NCI-H1105 treated with DMSO at 0.1 percent for 48 hours (cell line): ENCODE results near the gene COL1A1.

ENCODE experiments used
- DNase-seq: peaks from one replicate; lab custom pipeline; 2025; lab: John Stamatoyannopoulos, UW

The COL1A1 gene

DNA sequence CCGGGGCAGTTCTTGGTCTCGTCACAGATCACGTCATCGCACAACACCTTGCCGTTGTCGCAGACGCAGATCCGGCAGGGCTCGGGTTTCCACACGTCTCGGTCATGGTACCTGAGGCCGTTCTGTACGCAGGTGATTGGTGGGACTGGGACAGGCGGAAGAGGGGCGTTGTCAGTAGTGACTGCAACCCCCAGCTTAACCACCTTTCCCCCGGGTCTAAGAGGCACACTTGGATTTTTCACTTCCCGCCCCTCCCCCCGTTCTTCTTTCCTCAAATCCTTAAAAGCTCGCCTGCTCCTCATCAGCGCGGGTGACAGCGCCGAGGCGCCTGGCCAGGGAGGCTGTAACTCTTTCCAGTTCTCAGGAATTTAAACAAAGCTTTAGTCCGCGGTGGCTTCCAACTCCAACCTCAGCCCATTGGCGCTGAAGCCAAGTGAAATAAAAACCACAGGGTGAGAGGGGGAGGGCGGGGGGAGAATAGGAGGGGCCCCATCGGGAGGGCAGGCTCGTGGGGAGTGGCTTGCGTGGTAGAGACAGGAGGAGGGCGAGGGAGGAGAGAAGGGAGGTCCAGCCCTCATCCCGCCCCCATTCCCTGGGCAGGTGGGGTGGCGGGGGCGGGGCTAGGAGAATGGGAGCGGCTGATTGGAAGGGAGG lies 1.5 kb downstream of the COL1A1 start:
- DNase-seq = peak; percentile 73

DNA sequence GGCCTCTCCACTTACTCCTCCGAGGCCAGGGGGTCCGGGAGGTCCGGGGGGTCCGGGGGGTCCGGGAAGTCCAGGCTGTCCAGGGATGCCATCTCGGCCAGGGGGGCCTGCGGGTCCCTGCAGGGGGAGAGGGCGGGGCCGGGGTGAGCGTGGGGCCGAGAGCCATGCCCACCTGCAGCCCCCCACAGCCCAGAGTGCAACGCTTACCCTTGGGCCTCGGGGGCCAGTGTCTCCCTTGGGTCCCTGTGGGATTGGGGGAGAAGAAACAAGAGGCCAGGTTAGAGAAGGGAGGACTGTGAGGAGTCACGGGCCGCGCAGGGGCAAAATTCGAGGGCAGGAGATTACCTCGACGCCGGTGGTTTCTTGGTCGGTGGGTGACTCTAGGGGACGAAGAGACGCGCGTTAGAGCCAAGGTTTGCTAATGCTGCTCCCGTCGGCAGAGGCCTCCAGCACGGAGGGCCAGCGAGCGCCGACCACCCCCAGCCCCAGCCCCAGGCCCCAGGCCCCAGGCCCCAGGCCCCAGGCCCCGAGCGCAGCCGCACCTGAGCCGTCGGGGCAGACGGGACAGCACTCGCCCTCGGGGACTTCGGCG lies 2.1 kb downstream of the COL1A1 start:
- DNase-seq = no peak

DNA sequence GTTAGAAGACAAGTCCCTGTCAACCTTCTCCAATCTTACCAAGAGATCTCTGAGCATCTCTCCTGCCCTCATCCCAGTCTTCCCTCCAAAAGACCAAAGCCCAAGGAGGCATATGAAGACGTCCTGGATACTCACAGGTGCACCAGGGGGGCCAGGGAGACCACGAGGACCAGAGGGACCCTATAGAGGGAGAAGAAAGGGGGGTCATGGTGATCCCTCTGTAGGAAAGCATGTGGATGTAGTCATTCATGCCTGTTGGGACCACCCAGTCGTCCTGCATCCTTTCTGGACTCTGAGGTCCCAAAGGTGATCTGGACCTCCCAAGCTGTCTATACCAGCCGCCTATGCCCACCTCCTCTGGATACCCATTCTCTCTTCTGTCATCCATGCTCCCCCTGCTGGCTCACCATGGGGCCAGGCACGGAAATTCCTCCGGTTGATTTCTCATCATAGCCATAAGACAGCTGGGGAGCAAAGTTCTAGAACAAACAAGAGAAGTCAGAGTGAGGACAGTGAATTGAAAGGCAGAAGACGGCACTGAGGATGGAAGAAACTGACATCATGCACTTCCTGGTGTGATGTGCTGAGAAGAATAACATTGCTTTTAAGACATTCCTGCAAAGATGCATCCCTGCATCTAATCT lies 3.3 kb downstream of the COL1A1 start:
- peak; percentile 8 for DNase-seq

DNA sequence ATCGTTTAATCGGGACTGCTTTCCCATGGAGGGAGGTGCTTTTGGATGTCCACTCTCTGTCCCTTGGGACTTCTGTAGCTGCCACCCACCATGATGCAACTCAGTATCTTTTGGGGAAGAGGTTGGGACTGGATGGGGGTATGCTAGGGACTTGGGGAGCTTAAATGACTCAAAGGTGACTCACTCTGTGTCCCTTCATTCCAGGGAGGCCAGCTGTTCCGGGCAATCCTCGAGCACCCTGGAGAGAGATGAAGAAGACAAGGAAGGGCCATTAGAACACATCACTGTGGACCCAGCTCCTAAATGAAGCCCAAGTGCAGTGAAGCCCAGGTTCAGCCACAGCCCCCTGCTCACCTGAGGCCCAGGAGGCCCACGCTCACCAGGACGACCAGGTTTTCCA lies 4.6 kb downstream of the COL1A1 start:
- no peak for DNase-seq

DNA sequence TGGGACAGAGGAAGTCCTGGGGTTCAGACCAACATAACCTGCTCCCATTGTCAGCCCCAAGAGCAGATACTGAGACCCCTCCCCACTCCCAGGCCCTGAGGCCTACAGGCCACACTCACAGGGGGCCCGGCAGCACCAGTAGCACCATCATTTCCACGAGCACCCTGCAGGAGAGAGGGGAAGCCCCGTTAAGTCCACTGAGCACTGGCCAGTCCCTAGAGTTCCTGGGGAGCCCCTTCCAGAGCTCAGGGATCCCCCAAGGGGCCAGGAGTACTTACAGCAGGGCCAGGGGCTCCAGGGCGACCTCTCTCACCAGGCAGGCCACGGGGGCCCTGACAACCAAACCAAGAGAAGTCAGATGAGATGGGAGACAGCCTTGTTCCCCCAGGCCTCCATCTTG lies 5.4 kb downstream of the COL1A1 start:
- DNase-seq = no peak

DNA sequence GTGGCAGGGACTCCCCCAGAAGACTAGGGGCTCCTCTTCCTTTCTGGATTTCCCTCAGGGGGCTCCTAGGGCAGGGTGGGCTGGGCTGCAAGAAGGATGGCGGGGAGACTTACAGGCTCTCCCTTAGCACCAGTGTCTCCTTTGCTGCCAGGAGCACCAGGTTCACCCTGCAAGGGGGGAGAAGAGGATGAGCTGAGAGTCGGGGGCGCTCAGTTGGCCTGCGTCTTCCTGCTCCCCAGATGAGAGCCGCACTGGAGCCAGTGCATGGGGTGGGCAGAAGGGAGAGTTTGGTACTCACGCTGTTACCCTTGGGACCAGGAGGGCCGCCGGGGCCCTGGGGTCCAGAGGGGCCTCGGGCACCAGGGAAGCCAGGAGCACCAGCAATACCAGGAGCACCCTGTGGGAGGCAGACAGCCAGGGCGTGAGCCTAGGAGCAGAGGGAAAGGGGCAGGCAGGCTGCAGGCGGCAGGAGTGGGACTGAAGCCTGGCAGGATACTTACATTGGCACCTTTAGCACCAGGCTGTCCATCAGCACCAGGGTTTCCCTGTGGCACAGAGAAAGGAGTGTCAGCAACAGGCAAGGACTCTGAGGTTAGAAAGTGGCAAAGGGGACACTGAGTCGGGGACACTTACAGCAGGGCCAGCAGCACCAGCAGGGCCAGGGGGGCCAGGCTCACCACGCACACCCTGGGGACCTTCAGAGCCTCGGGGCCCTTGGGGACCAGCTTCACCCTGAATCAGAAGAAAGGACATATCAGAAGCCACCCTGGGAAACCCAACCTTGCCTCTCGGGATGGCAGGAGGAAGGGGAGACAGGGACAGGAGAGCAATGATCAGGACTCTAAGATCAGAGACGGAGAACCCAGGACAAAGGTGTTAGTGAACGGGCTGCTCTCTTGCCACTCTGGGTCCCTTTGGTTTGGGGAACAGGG lies 6.2 kb downstream of the COL1A1 start:
- DNase-seq = no peak

DNA sequence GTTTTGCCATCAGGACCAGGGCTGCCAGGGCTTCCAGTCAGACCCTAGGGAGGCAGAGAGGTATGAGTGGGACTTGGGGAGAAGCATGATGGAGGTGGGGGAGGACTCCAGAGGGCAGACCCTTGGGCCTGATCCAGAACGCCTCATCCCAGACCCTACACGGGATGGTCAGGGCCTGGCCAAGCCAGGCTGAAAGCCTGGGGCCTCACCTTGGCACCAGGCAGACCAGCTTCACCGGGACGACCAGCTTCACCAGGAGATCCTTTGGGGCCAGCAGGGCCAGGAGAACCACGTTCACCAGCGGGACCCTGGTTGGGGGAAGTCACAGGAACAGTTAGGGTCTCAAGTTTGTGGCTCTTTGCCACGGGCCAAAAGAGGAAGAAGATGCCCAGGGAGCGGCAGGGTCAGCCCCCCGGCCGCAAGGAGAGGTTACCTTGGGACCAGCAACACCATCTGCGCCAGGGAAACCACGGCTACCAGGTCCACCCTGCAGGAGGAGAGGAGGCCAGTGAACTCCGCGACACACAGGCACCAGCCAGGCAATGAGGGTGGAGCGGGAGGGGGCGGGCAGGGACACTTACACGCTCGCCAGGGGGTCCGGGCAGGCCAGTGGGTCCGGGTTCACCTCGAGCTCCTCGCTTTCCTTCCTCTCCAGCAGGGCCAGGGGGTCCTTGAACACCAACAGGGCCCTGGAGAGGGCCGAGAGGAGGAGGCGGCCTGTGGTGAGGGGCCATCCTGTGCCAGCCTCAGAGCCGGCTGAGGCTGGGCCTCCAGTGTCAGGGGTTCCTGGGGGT lies 7.1 kb downstream of the COL1A1 start:
- no peak for DNase-seq

DNA sequence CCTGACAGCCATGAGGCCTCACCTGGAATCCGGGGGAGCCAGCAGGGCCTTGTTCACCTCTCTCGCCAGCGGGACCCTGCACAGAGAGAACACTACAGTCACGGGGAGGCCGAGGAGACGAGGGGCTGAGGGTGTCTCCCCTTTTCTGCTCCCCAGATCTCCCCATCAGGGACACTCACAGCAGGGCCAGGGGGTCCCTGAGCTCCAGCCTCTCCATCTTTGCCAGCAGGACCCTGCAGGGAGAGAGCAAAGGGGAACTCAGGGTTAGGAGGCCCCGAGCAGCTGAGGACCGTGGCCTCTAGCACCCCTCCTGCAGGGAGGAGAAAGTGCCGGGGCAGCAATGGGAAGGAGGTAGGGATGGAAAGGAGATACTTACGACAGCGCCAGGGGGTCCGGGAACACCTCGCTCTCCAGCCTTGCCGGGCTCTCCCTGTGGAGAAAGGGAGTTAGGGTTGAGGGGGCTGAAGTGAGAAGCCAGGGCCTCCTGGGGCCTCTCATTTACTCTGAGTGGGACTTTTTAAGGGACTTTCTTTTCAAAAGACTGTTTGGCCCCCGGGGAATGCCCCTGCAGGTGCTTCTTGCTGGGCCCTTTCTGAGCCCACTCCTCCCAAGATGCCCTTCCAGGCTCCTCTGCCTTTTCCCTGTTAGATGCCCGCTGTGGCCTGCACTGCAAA lies 8.7 kb downstream of the COL1A1 start:
- no peak for DNase-seq

DNA sequence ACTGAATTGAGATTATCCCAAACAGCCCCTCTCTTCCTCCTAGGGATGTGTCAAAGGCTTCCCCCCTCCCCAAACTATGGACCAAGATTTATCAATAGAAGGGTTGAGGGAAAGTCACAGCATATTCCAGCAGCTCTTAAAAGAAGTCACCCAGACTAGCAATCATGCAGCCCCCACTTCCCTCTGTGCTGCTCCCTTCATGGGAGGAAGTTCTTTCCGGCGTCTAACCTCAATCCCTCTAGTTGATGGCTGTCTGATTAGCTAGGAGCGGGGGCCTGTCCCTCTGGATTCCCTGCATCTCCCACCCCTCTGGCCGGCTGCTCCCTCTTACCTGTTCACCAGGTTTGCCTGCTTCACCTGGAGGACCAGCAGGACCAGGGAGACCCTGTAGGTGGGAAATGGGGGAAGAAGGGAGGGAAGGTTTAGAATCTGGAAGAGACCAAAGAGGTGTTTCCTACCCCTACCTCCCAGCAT lies 9.2 kb downstream of the COL1A1 start:
- no peak for DNase-seq

DNA sequence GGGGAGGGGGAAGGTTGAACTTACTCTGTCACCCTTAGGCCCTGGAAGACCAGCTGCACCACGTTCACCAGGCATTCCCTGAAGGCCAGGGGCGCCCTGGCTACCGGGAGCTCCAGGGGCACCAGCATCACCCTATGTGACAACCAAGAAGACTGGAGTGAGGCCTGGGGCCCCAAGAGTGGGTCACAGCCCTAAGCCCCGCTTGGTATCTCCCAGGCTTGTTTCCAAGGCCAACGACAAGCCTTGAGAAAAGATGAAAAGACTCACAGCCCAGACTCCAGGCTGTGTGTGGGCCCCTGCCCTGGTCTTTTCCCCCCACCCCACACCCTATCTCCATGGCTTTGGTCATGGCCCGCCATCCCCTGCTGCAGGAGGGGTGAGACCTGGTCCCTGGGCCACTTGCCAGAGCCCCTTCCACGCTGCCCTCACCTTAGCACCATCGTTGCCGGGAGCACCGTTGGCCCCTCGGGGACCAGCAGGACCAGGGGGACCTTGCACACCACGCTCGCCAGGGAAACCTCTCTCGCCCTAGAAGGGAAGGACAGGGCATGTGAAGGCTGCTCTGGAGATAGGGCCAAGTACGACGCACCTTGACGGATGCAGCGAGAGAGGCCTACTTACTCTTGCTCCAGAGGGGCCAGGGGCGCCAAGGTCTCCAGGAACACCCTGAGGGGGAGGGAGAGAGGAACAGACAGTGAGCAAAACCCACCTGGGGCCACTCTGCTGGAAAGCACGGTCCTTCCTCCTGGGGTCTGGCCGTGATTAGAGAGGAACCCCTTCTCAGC lies 9.9 kb downstream of the COL1A1 start:
- no peak for DNase-seq

DNA sequence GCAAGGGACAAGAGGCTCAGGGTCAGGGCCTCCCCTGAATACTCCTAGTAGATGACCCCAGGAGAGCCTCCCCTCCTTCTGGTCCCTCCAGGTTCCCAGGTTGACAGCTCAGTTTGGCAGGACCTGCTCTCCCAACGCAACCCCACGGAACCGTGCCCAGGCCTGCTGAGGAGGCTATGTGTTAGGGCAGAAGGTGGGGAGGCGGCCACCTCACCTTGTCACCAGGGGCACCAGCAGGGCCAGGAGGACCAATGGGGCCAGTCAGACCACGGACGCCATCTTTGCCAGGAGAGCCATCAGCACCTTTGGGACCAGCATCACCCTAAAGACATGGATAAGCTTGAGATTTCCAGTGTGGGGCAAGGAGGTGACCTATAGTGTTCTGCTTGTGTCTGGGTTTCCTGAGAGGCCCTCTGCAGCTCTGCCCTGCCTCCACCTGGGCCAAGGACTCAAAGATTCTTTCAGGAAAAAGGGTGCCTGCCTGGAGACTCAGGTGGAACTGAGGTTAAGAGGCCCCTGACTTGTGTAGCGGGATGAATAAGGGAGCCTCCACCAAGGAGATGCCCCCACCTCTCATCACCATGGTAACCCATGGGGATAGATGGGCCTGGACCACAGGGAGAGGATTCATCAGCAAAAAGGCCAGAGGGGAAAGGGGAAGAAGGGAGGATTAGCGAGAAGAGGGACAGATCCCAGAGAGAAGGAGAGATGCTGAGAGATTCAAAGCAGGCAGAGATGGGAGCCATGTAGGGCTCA lies 10.7 kb downstream of the COL1A1 start:
- DNase-seq = no peak

DNA sequence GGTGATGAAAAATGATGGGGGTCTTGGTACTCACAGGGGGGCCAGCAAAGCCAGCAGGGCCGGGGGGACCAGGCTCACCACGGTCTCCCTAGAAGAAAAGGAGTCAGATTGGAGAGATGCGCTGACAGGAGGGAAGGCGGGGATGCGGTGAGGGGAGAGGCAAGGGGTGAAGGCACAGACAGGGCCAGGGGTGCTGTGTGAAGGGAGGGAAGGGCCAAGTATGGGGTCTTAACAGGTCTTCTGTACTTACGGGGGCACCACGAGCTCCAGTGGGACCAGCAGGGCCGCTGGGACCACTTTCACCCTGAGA lies 11.2 kb downstream of the COL1A1 start:
- no peak for DNase-seq

DNA sequence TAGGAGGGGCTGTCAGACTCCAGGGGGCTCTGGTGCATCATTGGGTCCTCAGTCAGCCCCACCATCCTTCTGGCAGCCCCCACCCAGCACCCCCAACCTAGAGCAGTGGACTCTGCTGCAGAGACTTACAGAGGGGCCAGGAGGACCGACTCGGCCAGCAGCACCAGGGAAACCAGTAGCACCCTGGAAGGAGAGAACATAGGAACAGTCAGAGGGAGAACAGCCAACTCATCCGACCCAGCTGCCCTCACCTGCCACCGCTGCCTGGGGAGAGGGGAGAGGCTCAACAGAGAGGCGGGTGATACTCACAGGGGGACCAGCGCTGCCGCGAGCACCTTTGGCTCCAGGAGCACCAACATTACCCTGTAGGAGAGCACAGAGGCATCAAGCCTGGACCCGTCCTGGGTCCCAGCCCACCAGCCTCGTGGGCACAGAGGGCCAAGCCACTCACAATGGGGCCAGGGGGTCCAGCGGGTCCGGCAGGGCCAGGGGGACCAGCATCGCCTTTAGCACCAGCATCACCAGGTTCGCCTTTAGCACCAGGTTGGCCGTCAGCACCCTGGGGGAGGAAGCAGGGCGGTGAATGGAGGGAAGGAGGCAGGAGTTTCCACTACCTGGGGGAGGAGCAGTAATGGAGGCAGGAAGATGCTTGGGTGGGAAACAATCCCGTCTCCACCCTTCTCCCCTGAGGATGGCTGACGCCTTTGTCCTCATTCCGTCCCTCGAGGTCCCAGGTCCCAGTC lies 11.7 kb downstream of the COL1A1 start:
- no peak for DNase-seq

DNA sequence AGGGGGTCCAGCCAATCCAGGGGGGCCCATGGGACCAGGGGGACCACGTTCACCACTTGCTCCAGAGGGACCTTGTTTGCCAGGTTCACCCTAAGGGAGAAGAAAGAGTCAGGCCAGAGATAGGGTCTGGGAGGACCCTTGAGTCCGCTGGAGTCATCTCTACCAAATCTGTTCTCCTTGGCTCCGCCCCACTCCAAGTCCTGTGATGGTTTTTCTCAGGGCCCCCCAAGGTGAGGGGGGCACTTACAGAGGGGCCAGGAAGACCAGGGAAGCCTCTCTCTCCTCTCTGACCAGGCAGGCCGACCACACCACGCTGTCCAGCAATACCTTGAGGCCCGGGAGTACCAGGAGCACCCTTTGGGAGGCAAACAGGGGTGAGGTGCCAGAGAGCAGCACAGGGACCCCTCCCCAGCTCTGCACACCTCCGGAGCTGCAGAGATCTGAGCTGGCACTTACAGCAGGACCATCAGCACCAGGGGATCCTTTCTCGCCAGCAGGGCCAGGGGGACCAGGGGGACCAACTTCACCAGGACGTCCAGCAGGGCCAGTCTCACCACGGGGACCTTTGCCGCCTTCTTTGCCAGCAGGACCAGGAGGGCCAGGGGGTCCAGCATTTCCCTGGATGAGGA lies 12.4 kb downstream of the COL1A1 start:
- no peak for DNase-seq

DNA sequence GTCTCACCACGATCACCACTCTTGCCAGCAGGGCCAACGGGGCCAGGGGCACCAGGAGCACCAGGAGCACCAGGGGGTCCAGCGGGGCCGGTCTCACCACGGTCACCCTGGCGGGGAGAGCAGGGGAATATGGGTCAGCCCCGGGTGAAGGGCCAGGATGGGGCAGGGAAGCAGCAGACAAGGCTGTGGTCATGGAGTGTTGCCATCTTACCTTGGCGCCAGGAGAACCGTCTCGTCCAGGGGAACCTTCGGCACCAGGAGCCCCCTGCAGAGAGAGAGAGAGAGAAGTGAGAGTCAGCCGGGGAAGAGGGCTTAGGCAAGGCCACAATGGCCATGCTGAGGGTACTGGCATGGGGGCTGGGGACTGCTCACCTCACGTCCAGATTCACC lies 12.9 kb downstream of the COL1A1 start:
- DNase-seq = no peak

DNA sequence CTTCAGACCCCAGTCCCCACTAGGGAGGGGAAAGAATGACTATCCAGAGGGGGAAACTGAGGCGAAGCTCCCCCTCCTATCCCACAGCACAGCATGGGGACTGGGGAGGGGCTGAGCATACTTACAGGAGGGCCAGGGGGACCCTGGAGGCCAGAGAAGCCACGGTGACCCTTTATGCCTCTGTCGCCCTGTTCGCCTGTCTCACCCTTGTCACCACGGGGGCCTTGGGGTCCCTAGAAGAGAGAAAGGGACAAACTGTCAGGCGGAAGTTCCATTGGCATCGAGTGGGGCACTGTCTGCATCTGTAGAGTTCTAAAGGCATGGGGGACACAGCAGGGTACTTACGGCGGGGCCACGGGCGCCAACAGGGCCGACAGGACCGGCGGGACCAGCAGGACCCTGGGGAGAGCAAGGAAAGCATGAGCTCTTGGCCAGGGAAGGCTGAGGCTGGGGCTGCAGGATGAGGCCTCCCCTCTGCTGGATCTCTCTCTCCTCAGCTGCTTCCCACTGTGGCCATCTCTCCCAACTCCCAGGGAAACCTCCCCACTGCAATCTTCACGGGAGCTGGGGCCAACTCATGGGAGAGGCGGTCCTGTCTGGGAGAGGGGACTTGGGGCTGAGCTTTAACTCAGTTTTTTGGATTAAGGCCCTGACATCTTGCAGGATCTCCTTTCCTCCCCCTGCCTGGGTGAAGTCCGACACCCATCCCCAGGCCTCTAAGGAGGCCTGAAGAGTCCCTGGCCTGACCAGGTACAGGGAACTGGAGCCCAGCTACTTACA lies 13.5 kb downstream of the COL1A1 start:
- DNase-seq = no peak

DNA sequence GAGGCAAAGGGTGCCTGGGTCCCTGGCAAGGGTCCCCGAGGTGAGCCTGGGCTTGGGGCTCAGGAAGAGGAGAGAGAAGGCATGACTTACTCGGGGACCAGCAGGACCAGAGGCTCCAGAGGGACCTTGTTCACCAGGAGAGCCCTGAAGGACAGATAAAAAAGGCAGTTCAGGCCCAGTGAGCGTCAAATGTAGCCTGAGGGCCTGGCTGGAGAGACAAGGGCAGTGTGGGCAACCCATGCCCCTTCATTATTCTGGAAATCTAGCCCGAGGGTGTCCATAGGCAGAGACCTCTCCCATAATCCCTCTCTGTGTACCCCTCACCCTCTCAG lies 14.1 kb downstream of the COL1A1 start:
- DNase-seq = no peak
